IMR-90 (cell line): Measurements from ENCODE around the gene TMEM239. TPM values are rescaled to one million over a fixed set of nuclear protein-coding genes. Genes with fewer than 3 reads are reported as not detected.

Experiments used
- ATAC-seq: fragments of 200-7000 bp; cut with Tn5 transposase; 2 replicates; pipeline ENCODE4 v1.9.1; 2020; ENCODE audit warnings: low read depth, mild to moderate bottlenecking, moderate library complexity
- BruUV-seq: library from RNA; stranded (reverse); fragments of 400-500 nt; replicated peaks from 2 replicates; lab custom pipeline; 2021; lab: Mats Ljungman, UMichigan
- CTCF ChIA-PET: fragments of 300-600 bp; formaldehyde crosslinking; extraction: SDS; loops from one replicate; lab custom pipeline; 2021; ENCODE audit warnings: antibody characterized with exemption; lab: Yijun Ruan, JAX
- POLR2A ChIA-PET: fragments of 300-600 bp; sonication (Branson Sonifier 250); formaldehyde crosslinking; loops from one replicate; lab custom pipeline; 2022; ENCODE audit warnings: antibody characterized with exemption; ENCODE audit not compliant: unreplicated experiment; lab: Charles Lee
- DNase-seq: peaks from one replicate; pipeline ENCODE4 v3.0.0; 2013
- H2AFZ ChIP-seq: replicated peaks from 2 replicates; pipeline ENCODE3; 2013; ENCODE audit warnings: low read length, mild to moderate bottlenecking; ENCODE audit not compliant: poor library complexity
- H2AK5ac ChIP-seq: 2 replicates; pipeline ENCODE4 v1.6.1; 2013; ENCODE audit warnings: low read depth, low read length, inconsistent platforms
- H2AK9ac ChIP-seq: replicated peaks from 2 replicates; pipeline ENCODE3; 2013; ENCODE audit warnings: mild to moderate bottlenecking, low read depth, low read length, moderate library complexity; ENCODE audit not compliant: poor library complexity
- H2BK120ac ChIP-seq: 2 replicates; pipeline ENCODE4 v1.6.1; 2013; ENCODE audit warnings: low read depth, low read length, inconsistent platforms
- H2BK15ac ChIP-seq: 3 replicates; pipeline ENCODE4 v1.6.1; 2013; ENCODE audit warnings: low read depth, low read length, inconsistent platforms
- H2BK20ac ChIP-seq: 2 replicates; pipeline ENCODE4 v1.6.1; 2013; ENCODE audit warnings: low read depth, mild to moderate bottlenecking, inconsistent platforms, low read length, moderate library complexity
- H2BK5ac ChIP-seq: 2 replicates; pipeline ENCODE4 v1.6.1; 2013; ENCODE audit warnings: mild to moderate bottlenecking, low read depth, low read length, inconsistent platforms; ENCODE audit not compliant: poor library complexity, severe bottlenecking
- H3K14ac ChIP-seq: replicated peaks from 2 replicates; pipeline ENCODE4 v1.6.1; 2013; ENCODE audit warnings: low read depth, low read length, inconsistent platforms
- H3K18ac ChIP-seq: 2 replicates; pipeline ENCODE4 v1.6.1; 2013; ENCODE audit warnings: low read depth, low read length, control low read depth
- H3K23ac ChIP-seq: 2 replicates; pipeline ENCODE4 v1.6.1; 2013; ENCODE audit warnings: low read depth, low read length, inconsistent platforms
- H3K27ac ChIP-seq: 2 replicates; pipeline ENCODE4 v1.5.1; 2013; ENCODE audit warnings: mild to moderate bottlenecking, control low read depth, low read length; ENCODE audit not compliant: insufficient read depth
- H3K27me3 ChIP-seq: 2 replicates; pipeline ENCODE4 v1.6.1; 2013; ENCODE audit warnings: low read length; ENCODE audit not compliant: control insufficient read depth, insufficient read depth
- H3K36me3 ChIP-seq: 2 replicates; pipeline ENCODE4 v1.6.1; 2013; ENCODE audit warnings: low read length, mixed read lengths; ENCODE audit not compliant: control insufficient read depth, insufficient read depth
- H3K4ac ChIP-seq: 2 replicates; pipeline ENCODE4 v1.6.1; 2013; ENCODE audit warnings: low read depth, low read length, inconsistent platforms
- H3K4me1 ChIP-seq: 2 replicates; pipeline ENCODE4 v1.6.1; 2013; ENCODE audit warnings: low read length, mixed read lengths; ENCODE audit not compliant: control insufficient read depth, insufficient read depth
- H3K4me2 ChIP-seq: 2 replicates; pipeline ENCODE4 v1.6.1; 2013; ENCODE audit warnings: low read depth, mild to moderate bottlenecking, control low read depth, low read length, moderate library complexity
- H3K4me3 ChIP-seq: 2 replicates; pipeline ENCODE4 v1.5.1; 2013; ENCODE audit warnings: low read depth, mild to moderate bottlenecking, control low read depth, low read length, moderate library complexity; ENCODE audit not compliant: insufficient read depth
- H3K56ac ChIP-seq: 2 replicates; pipeline ENCODE4 v1.6.1; 2013; ENCODE audit warnings: low read length, inconsistent platforms; ENCODE audit not compliant: insufficient read depth; ENCODE audit errors: extremely low read depth
- H3K79me1 ChIP-seq, 2 experiments: 2 replicates each; pipeline ENCODE4 v1.6.1; 2013; ENCODE audit warnings: low read length in 2 of 2, inconsistent platforms in 1 of 2, low read depth in 1 of 2
- H3K9ac ChIP-seq: 2 replicates; pipeline ENCODE4 v1.6.1; 2013; ENCODE audit warnings: low read depth, low read length, control low read depth
- H3K9me1 ChIP-seq: 2 replicates; pipeline ENCODE4 v1.6.1; 2013; ENCODE audit warnings: low read length, inconsistent platforms; ENCODE audit not compliant: insufficient read depth
- H3K9me3 ChIP-seq: 2 replicates; pipeline ENCODE4 v1.6.1; 2013; ENCODE audit warnings: low read length; ENCODE audit not compliant: control insufficient read depth, insufficient read depth
- H4K20me1 ChIP-seq: 2 replicates; pipeline ENCODE4 v1.6.1; 2013; ENCODE audit warnings: low read length, inconsistent platforms; ENCODE audit not compliant: insufficient read depth
- H4K5ac ChIP-seq: 2 replicates; pipeline ENCODE4 v1.6.1; 2013; ENCODE audit warnings: mild to moderate bottlenecking, low read depth, low read length, control low read depth
- H4K8ac ChIP-seq, 2 experiments: 2 replicates each; pipeline ENCODE4 v1.6.1; 2013; ENCODE audit warnings: low read depth in 2 of 2, low read length in 2 of 2, control low read depth in 1 of 2, inconsistent platforms in 1 of 2
- H4K91ac ChIP-seq: 2 replicates; pipeline ENCODE4 v1.6.1; 2013; ENCODE audit warnings: low read depth, low read length, inconsistent platforms; ENCODE audit not compliant: insufficient read depth
- CHD1 ChIP-seq: IDR thresholded peaks from 2 replicates; pipeline ENCODE4 v1.6.1; 2012; ENCODE audit warnings: low read depth, low read length, improper control_type of control experiment
- MAZ ChIP-seq: IDR thresholded peaks from 2 replicates; pipeline ENCODE4 v1.6.1; 2012; ENCODE audit warnings: low read depth, mild to moderate bottlenecking, low read length, improper control_type of control experiment, moderate library complexity, borderline replicate concordance
- NFE2L2 ChIP-seq: fragments of 150-350 bp; IDR thresholded peaks from 2 replicates; pipeline ENCODE4 v1.6.1; 2016; ENCODE audit warnings: low read depth, mild to moderate bottlenecking, low read length
- RFX5 ChIP-seq: IDR thresholded peaks from 2 replicates; pipeline ENCODE4 v1.8.0; 2012; ENCODE audit warnings: low read depth, mild to moderate bottlenecking, low read length, moderate library complexity
- WGBS, 2 experiments: methylation state at CpG; one replicate each; pipeline versions ENCODE4 v1.1.5 to v1.1.7; 2013; ENCODE audit warnings: missing lambda C conversion rate in 2 of 2; ENCODE audit not compliant: insufficient read length in 1 of 2; ENCODE audit errors: extremely low coverage in 2 of 2; 5-methylcytosine and 5-hydroxymethylcytosine counted together
- dilution Hi-C: fragments of 300-500 bp; cut with HindIII; formaldehyde crosslinking; loops from one replicate; pipeline ENCODE4 v1.14.3; 2018; ENCODE audit warnings: low sequenced_read_pairs; ENCODE audit not compliant: unreplicated experiment
- in situ Hi-C: fragments of 300-500 bp; cut with MboI; formaldehyde crosslinking; loops from 3 replicates; pipeline ENCODE4 v1.14.3; 2019; ENCODE audit warnings: low sequenced_read_pairs, inconsistent platforms, mixed read lengths
- intact Hi-C: fragments of 100-400 bp; cut with micrococcal nuclease; formaldehyde crosslinking; loops from 2 replicates; pipeline ENCODE4 v1.10.0; 2022
- polyA plus RNA-seq, 3 experiments: library from polyadenylated mRNA; depleted of rRNA; stranded (reverse); fragments of >200 nt; gene quantifications; 2 replicates each; pipeline ENCODE4 v1.2.3, GENCODE V29; 2012; ENCODE audit warnings: low replicate concordance in 1 of 3
- total RNA-seq: library from RNA; depleted of rRNA; stranded (reverse); fragments of >200 nt; gene quantifications from 2 replicates; pipeline ENCODE4 v1.2.3, GENCODE V29; 2012

Gene TMEM239
- total and polyA plus RNA-seq, 2 of the 4 experiments (the other 2 are of a cell fraction): 0.32 TPM; not detected in 1

GRCh38 chr20:2798814-2799213 lies 17.4 kb upstream of the TMEM239 start:
- peak; percentile 10 for DNase-seq
- BruUV-seq: no TSS peak

More at GRCh38 chr20:2798814-2799213, 17.4 kb upstream of the TMEM239 start:
- H2BK15ac ChIP-seq: no peak overlapping the region
- no peak for TF ChIP-seq NFE2L2
- TF ChIP-seq CHD1: no peak
- no peak for TF ChIP-seq MAZ
- no peak for TF ChIP-seq RFX5
- no peak overlapping the region for H3K18ac ChIP-seq
- H3K14ac ChIP-seq: no peak overlapping the region
- no peak overlapping the region for H3K4me2 ChIP-seq
- no peak overlapping the region for H3K23ac ChIP-seq
- intact Hi-C loops (no loop called here), in situ Hi-C loops (no loop called here), dilution Hi-C loops (no loop called here)
- no peak overlapping the region for H4K5ac ChIP-seq
- H2AK9ac ChIP-seq: no peak overlapping the region
- peak overlapping the region; percentile 26 for H2AFZ ChIP-seq
- H3K9ac ChIP-seq: no peak overlapping the region
- no peak overlapping the region for H4K91ac ChIP-seq
- no peak overlapping the region for H4K8ac ChIP-seq
- 0 out of 2 replicates have a peak, but pooled peaks cover 7% of the 10 kb centered on the region for H3K9me3 ChIP-seq
- no peak overlapping the region for H2BK20ac ChIP-seq
- no peak overlapping the region for H3K27ac ChIP-seq
- H3K4me1 ChIP-seq: no peaks in the 10 kb centered on the region; the same call in 1 of the 2 replicates
- H2AK5ac ChIP-seq: no peak overlapping the region
- H3K27me3 ChIP-seq: peaks cover 46% of the 10 kb centered on the region
- no peak overlapping the region for H3K4ac ChIP-seq
- H3K79me1 ChIP-seq: no peaks in the 10 kb centered on the region
- no peak overlapping the region for H2BK120ac ChIP-seq
- H3K36me3 ChIP-seq: no peaks in the 10 kb centered on the region; the same call in 1 of the 2 replicates
- ChIA-PET CTCF (interaction anchor here (1.0 to 1.2 kb wide), 2 partner anchors 30 to 43 kb away, joined by 3 to 5 read pairs; no protein-coding TSS in a partner anchor), POLR2A (interaction anchor here (0.5 kb wide), 1 partner anchor 375 kb away, joined by 4 read pairs; no protein-coding TSS in a partner anchor)
- H3K4me3 ChIP-seq: no peak overlapping the region
- ATAC-seq: no peak
- 73% methylated on average over 4 of the region's 6 CpGs; no CpG with 5 or more reads in 1 of the 2 experiments for WGBS, 2 experiments
- no peak overlapping the region for H3K56ac ChIP-seq
- no peaks in the 10 kb centered on the region for H4K20me1 ChIP-seq
- no peak overlapping the region for H2BK5ac ChIP-seq
- no peaks in the 10 kb centered on the region for H3K9me1 ChIP-seq
